Measurements from ENCODE around the gene FGR.
A peak's percentile ranks its signal among the peaks of the same experiment; 100 is the strongest.

DNA sequence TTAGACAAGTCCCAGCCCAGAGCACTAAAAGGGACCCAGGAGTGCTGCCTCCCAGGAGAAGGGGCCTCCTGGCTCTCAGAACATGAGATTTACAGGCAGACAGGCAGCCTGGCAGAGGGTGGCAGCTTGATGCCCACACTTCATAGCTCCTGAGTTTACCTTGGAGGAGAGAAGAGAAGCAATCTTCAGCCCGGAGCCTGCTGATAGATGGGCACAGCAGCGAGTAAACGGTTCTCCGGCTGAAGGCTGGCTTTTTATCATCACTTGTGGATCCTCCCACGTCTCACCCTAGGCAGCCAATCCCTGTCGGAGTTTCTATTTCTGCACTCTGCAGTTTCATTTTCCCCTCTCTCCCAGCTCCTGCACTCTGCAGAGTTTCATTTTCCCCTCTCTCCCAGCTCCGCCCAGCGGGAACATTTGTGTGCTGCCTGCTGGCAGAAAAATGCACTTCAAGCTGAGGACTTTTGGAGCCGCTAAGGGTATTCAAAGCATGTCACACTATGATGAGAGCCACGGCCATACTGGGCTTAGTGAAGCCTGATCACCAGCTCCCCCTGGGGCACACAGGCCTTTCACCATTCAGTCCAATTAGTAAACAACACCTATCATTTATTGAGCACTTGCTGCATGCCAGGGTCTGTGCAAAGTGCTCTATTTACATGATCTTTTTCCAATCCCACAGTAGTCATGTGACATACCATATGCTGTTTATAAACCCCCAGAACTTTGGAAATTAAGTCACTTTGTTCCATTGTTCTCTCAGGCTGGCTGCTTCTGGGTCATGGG, 37.2 kb upstream of the FGR start, which contains the start of gene IFI6:
- TF ChIP-seq, protein P1, sequence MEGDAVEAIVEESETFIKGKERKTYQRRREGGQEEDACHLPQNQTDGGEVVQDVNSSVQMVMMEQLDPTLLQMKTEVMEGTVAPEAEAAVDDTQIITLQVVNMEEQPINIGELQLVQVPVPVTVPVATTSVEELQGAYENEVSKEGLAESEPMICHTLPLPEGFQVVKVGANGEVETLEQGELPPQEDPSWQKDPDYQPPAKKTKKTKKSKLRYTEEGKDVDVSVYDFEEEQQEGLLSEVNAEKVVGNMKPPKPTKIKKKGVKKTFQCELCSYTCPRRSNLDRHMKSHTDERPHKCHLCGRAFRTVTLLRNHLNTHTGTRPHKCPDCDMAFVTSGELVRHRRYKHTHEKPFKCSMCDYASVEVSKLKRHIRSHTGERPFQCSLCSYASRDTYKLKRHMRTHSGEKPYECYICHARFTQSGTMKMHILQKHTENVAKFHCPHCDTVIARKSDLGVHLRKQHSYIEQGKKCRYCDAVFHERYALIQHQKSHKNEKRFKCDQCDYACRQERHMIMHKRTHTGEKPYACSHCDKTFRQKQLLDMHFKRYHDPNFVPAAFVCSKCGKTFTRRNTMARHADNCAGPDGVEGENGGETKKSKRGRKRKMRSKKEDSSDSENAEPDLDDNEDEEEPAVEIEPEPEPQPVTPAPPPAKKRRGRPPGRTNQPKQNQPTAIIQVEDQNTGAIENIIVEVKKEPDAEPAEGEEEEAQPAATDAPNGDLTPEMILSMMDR (IDR thresholded peaks at IDR 0.05) = peak; percentile 45
- TF ChIP-seq EZH2 (IDR thresholded peaks at IDR 0.05; ENCODE audit: borderline replicate concordance, insufficient read depth, low read depth, low read length, poor library complexity, severe bottlenecking) = no peak
